ENCODE data around the gene CES3.
A peak's percentile ranks its signal among the peaks of the same experiment; 100 is the strongest.

The CES3 gene

GRCh38 chr16:67013233-67013822, 52.3 kb downstream of the CES3 start:
- no peak for DNase-seq

GRCh38 chr16:67013823-67014633, 53.0 kb downstream of the CES3 start:
- DNase-seq = peak; percentile 17

GRCh38 chr16:67014634-67015312, 53.7 kb downstream of the CES3 start:
- DNase-seq = no peak

DNA sequence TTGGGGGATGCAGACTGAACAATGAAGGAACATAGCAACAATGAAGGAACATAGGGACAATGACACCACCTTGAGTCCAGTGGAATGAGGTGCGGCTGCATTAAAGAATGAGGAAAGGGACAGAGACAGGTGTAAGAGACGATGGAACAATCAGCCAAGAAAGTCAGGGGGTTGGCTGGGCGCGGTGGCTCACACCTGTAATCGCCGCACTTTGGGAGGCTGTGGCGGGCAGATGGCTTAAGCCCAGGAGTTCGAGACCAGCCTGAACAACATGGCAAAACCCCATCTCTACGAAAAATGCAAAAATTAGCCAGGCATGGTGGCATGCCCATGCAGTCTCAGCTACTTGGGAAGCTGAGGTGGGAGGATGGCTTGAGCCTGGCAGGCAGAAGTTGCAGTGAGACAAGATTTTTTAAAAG, 54.3 kb downstream of the CES3 start:
- no peak for DNase-seq

DNA sequence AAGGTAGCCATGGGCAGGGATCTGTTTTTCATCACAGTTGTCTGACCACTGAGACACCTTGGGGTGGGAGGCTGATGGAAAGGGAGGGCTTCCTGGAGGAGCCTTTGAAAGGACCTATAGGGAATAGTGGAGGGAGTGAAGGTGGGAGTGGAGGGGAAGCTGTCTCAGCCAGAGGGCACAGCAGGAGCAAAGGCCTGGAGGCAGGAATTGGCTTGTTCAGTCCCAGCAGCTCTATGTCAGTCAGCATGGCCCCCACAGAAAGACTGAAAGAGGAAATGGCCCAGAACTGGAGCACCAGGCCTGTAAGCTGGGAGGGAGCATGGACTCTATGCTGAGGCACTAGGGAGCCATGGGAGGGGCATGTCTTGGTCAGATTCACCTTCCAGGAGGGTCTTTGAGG, 55.1 kb downstream of the CES3 start:
- no peak for DNase-seq

GRCh38 chr16:67016681-67017420, 55.8 kb downstream of the CES3 start:
- DNase-seq = no peak

- DNase-seq = no peak
These were observed 56.3 kb downstream of the CES3 start for GRCh38 chr16:67017421-67017750.

DNA sequence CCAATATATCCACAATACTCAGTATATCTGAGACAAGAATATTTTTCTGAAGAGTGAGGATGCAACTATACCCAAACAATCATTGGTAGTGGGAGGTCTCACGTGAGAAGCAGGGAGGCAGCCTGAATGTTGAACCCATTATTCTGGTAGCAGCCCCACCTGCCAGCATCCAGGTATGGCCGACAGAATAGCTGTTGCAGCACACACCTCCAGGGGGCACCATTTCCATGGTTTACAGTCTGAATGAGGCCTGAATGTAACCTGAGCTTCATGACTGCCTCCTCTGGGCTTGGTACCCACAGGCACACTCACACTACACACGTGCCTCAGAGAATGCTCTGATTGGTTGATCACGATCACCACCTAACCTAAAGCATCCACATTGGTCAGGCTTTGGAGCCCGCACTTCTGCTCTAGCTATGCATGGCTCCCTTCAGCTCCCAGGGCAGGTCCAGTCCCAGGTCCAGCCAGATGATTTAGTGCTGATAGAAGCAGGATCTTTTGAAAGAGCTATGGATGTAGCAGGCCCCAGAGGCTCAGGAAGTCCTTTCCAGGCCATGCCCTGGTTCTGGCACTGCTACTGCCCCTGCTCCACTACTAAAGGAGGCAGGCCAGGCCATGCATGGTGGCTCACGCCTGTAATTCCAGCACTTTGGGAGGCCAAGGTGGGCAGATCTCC, 56.9 kb downstream of the CES3 start:
- DNase-seq = peak; percentile 75

GRCh38 chr16:67019171-67019570, 58.1 kb downstream of the CES3 start:
- no peak for DNase-seq

GRCh38 chr16:67021321-67021720, 60.3 kb downstream of the CES3 start:
- no peak for DNase-seq

- no peak for DNase-seq
These were observed 61.6 kb downstream of the CES3 start for GRCh38 chr16:67022531-67023214.

DNA sequence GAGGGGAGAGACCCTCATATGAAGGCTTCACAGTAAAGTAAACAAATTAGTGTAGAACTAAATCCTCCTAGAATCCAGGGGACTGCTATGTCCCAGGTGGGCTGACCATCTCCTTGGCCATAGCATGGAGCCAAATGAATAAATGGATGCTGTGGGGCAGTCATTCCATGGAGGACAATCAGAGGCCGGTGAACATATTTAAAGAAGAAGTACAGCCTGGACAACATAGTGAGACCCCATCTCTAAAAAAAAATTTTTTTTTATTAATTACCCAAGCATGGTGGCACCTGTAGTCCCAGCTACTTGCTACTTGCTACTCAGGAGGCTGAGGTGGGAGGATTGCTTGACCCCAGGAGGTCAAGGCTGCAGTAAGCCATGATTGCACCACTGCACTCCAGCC, 62.6 kb downstream of the CES3 start:
- DNase-seq = no peak
